ENCODE results near the gene SSTR4.

DNA sequence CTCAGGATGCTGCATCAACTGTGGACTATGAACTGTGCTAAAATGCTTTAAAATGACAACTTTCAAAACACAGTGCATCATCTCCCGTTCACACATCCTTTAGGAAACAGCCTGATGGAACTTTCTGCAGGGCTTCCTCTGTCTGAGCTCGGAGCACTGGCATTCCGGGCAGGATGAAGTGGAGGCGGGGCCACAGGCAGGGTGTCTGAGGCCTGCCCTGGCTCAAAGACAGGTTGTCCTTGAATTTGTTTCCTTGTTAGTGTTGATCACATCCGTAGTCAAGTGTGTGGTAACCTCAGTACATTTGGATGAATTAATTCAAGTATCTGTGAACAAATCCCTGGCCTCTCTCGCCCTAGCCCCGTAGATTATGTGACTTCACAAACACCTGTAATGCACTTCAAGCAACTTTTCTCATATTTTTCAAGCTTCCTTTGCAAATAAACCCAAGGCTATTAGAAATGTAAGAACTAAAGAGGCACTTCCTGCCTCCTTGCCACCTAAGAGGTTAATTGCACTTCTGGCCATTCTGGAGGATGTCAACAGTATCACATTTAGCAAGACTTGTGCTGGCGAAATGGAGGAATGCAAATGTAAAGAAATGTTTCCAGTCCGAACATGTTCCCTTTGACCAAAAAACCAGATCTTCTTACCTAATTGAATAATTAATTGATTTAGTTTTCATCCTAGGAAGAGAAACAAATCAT lies 47.9 kb downstream of the SSTR4 start:
- TF ChIP-seq, protein P1, sequence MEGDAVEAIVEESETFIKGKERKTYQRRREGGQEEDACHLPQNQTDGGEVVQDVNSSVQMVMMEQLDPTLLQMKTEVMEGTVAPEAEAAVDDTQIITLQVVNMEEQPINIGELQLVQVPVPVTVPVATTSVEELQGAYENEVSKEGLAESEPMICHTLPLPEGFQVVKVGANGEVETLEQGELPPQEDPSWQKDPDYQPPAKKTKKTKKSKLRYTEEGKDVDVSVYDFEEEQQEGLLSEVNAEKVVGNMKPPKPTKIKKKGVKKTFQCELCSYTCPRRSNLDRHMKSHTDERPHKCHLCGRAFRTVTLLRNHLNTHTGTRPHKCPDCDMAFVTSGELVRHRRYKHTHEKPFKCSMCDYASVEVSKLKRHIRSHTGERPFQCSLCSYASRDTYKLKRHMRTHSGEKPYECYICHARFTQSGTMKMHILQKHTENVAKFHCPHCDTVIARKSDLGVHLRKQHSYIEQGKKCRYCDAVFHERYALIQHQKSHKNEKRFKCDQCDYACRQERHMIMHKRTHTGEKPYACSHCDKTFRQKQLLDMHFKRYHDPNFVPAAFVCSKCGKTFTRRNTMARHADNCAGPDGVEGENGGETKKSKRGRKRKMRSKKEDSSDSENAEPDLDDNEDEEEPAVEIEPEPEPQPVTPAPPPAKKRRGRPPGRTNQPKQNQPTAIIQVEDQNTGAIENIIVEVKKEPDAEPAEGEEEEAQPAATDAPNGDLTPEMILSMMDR (IDR thresholded peaks at IDR 0.05) = no peak
- TF ChIP-seq POLR2A (IDR thresholded peaks at IDR 0.05) = no peak
